HepG2 (cell line): Measurements from ENCODE around the gene RCBTB1. TPM values are rescaled to one million over a fixed set of nuclear protein-coding genes. Genes with fewer than 3 reads are reported as not detected.

ENCODE experiments used
- BHLHE40 ChIP-seq: IDR thresholded peaks from 2 replicates; pipeline ENCODE4 v1.6.1; 2011; ENCODE audit warnings: low read length, improper control_type of control experiment
- HMGXB4 ChIP-seq, 2 experiments: sonication (generic) in 1 of 2; formaldehyde crosslinking in 1 of 2; IDR thresholded peaks; 2 replicates each; pipeline versions ENCODE4 v1.4.0 to v1.6.1; 2018 to 2020; ENCODE audit warnings: missing genetic modification reagents in 2 of 2, borderline replicate concordance in 1 of 2, low read depth in 1 of 2, mild to moderate bottlenecking in 1 of 2, missing biosample characterization in 1 of 2
- MLXIP ChIP-seq: sonication (generic); formaldehyde crosslinking; IDR thresholded peaks from 2 replicates; pipeline ENCODE4 v1.9.0; 2021; ENCODE audit warnings: missing genetic modification reagents, borderline replicate concordance
- NONO ChIP-seq, 2 experiments: fragments of 450-650 bp in 1 of 2; sonication (generic) in 1 of 2; formaldehyde crosslinking in 1 of 2; IDR thresholded peaks in 1 of 2; conservative IDR thresholded peaks in 1 of 2; 2 replicates each; pipeline versions ENCODE4 v1.6.1 to v1.8.0; 2017 to 2022; ENCODE audit warnings: mild to moderate bottlenecking in 1 of 2, missing genetic modification reagents in 1 of 2, moderate library complexity in 1 of 2
- RELA ChIP-seq: sonication (generic); formaldehyde crosslinking; IDR thresholded peaks from 2 replicates; pipeline ENCODE4 v1.4.0; 2020; ENCODE audit warnings: missing genetic modification reagents
- RFXAP ChIP-seq: sonication (generic); formaldehyde crosslinking; IDR thresholded peaks from 2 replicates; pipeline ENCODE4 v1.4.0; 2020; ENCODE audit warnings: missing genetic modification reagents, borderline replicate concordance
- TBX2 ChIP-seq: sonication (generic); formaldehyde crosslinking; IDR thresholded peaks from 2 replicates; pipeline ENCODE4 v1.5.0; 2020; ENCODE audit warnings: missing genetic modification reagents, mild to moderate bottlenecking, borderline replicate concordance
- TCF12 ChIP-seq, 2 experiments: fragments of 450-650 bp in 1 of 2; sonication (generic) in 1 of 2; formaldehyde crosslinking in 1 of 2; IDR thresholded peaks; 2 replicates each; pipeline versions ENCODE4 v1.6.1 to v1.8.0; 2017 to 2022; ENCODE audit warnings: antibody characterized with exemption in 1 of 2, mild to moderate bottlenecking in 1 of 2, missing genetic modification reagents in 1 of 2, moderate library complexity in 1 of 2
- ZNF367 ChIP-seq: sonication (generic); formaldehyde crosslinking; IDR thresholded peaks from 2 replicates; pipeline ENCODE4 v1.4.0; 2020; ENCODE audit warnings: missing genetic modification reagents, borderline replicate concordance
- ZSCAN29 ChIP-seq: sonication (generic); formaldehyde crosslinking; conservative IDR thresholded peaks from 2 replicates; pipeline ENCODE4 v1.4.0; 2020; ENCODE audit warnings: mild to moderate bottlenecking, missing genetic modification reagents
- polyA plus RNA-seq, 8 experiments: library from polyadenylated mRNA; depleted of rRNA in 3 of 8; stranded (reverse) in 7 of 8; unstranded in 1 of 8; fragments of >200 nt; fragmentation: Illumina TruSeq in 4 of 8; extraction: Trizol in 4 of 8; gene quantifications; 2 replicates each; pipeline versions ENCODE4 v1.2.1 to v1.2.3, GENCODE V29; 2011 to 2016; ENCODE audit warnings: low read depth in 4 of 8, missing spikeins in 1 of 8, mixed read lengths in 1 of 8; ENCODE audit not compliant: insufficient read depth in 1 of 8
- total RNA-seq, 5 experiments: library from RNA; depleted of rRNA; stranded (reverse); fragments of >200 nt; fragmentation: Illumina TruSeq; extraction: Trizol; gene quantifications; 2 replicates each; pipeline ENCODE4 v1.2.3, GENCODE V29; 2016; ENCODE audit warnings: low read depth in 1 of 5
- TF ChIP-seq, protein P1 (sequence below): sonication (generic); formaldehyde crosslinking; IDR thresholded peaks from 2 replicates; pipeline ENCODE4 v1.8.1; 2023; ENCODE audit warnings: mild to moderate bottlenecking, missing genetic modification reagents
- TF ChIP-seq, protein P2 (sequence below): sonication (generic); formaldehyde crosslinking; IDR thresholded peaks from 2 replicates; pipeline ENCODE4 v1.4.0; 2020; ENCODE audit warnings: missing genetic modification reagents
- TF ChIP-seq, protein P3 (sequence below): sonication (generic); formaldehyde crosslinking; IDR thresholded peaks from 2 replicates; pipeline ENCODE4 v1.4.0; 2020; ENCODE audit warnings: missing genetic modification reagents

RCBTB1 gene
- total and polyA plus RNA-seq, 2 of the 13 experiments (the other 11 are each of a cell fraction or from before 2014, with no cell fraction given) = 13.4 to 21.6 TPM

DNA sequence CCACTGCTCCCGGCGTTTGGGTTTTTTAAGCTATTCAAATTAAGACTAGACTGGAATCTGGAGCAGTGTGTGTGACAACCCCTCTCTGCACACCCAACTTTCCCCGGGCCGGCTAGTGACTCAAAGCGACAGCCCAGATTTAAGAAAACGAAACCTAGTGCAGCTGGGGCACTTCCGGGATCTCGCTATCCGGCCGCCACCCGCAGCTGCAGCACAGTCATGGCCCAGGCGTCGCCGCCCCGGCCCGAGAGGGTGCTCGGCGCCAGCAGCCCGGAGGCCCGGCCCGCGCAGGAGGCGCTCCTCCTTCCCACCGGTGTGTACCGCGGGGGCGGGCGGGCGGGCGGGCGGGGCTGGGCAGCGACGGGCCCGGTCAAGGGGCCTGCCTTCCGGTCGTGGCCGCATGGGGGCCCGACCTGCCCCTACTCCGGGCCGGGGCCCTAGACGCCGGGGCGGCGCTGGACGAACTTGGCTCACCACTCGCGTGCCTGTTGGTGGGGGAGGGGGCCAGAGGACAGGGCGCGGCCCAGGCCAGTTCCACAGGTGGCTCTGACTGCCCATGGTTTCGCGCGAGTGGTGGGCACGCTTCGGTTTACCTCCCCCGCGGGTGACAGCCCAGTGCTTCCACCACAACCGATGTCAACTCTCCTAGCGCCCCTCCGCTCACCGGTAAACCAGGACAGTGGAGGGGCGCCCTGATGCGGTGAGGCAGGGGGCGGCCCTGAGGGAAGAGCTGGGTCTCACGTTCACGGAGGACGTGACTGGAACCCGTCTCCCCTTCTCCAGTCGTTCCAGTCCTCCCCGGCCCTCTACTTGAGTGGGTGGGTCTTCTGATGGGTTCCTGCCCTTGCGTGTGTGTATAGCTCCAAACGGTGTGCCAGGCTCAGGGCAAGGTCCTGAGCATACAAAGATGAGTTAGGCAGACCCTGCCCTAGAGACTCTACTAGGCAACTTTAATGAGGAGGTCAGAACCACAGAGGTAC, 89.3 kb downstream of the RCBTB1 start, which contains the start of gene PHF11 (continued):
- TF ChIP-seq TCF12 (IDR thresholded peaks at IDR 0.05) (no peak), TCF12 (CRISPR knock-in tag; IDR thresholded peaks at IDR 0.05) (peak; percentile 23; the same call in 1 of the 2 replicates), TBX2 (CRISPR knock-in tag) (peak; percentile 71), ZNF367 (CRISPR knock-in tag) (0 out of 2 replicates have a peak, but pooled peaks have one; percentile 30), NONO (IDR thresholded peaks at IDR 0.05) (no peak), NONO (CRISPR knock-in tag; conservative IDR thresholded peaks at IDR 0.05) (peak; percentile 72), HMGXB4 (CRISPR knock-in tag; IDR thresholded peaks at IDR 0.05; ENCODE audit: borderline replicate concordance in 1 of 2, low read depth in 1 of 2) (peak in 1 of 2 experiments; percentile 48; a peak in 2 of 4 replicates), RELA (CRISPR knock-in tag) (no peak; the same call in 1 of the 2 replicates), RFXAP (CRISPR knock-in tag) (peak; percentile 4; the same call in 1 of the 2 replicates), BHLHE40 (peak; percentile 83), MLXIP (CRISPR knock-in tag) (no peak), ZSCAN29 (CRISPR knock-in tag) (no peak)
- TF ChIP-seq, protein P1, sequence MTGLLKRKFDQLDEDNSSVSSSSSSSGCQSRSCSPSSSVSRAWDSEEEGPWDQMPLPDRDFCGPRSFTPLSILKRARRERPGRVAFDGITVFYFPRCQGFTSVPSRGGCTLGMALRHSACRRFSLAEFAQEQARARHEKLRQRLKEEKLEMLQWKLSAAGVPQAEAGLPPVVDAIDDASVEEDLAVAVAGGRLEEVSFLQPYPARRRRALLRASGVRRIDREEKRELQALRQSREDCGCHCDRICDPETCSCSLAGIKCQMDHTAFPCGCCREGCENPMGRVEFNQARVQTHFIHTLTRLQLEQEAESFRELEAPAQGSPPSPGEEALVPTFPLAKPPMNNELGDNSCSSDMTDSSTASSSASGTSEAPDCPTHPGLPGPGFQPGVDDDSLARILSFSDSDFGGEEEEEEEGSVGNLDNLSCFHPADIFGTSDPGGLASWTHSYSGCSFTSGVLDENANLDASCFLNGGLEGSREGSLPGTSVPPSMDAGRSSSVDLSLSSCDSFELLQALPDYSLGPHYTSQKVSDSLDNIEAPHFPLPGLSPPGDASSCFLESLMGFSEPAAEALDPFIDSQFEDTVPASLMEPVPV (CRISPR knock-in tag) = peak; percentile 54; the same call in 1 of the 2 replicates
- TF ChIP-seq, protein P2, sequence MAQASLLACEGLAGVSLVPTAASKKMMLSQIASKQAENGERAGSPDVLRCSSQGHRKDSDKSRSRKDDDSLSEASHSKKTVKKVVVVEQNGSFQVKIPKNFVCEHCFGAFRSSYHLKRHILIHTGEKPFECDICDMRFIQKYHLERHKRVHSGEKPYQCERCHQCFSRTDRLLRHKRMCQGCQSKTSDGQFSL = peak; percentile 62; the same call in 1 of the 2 replicates
- TF ChIP-seq, protein P3, sequence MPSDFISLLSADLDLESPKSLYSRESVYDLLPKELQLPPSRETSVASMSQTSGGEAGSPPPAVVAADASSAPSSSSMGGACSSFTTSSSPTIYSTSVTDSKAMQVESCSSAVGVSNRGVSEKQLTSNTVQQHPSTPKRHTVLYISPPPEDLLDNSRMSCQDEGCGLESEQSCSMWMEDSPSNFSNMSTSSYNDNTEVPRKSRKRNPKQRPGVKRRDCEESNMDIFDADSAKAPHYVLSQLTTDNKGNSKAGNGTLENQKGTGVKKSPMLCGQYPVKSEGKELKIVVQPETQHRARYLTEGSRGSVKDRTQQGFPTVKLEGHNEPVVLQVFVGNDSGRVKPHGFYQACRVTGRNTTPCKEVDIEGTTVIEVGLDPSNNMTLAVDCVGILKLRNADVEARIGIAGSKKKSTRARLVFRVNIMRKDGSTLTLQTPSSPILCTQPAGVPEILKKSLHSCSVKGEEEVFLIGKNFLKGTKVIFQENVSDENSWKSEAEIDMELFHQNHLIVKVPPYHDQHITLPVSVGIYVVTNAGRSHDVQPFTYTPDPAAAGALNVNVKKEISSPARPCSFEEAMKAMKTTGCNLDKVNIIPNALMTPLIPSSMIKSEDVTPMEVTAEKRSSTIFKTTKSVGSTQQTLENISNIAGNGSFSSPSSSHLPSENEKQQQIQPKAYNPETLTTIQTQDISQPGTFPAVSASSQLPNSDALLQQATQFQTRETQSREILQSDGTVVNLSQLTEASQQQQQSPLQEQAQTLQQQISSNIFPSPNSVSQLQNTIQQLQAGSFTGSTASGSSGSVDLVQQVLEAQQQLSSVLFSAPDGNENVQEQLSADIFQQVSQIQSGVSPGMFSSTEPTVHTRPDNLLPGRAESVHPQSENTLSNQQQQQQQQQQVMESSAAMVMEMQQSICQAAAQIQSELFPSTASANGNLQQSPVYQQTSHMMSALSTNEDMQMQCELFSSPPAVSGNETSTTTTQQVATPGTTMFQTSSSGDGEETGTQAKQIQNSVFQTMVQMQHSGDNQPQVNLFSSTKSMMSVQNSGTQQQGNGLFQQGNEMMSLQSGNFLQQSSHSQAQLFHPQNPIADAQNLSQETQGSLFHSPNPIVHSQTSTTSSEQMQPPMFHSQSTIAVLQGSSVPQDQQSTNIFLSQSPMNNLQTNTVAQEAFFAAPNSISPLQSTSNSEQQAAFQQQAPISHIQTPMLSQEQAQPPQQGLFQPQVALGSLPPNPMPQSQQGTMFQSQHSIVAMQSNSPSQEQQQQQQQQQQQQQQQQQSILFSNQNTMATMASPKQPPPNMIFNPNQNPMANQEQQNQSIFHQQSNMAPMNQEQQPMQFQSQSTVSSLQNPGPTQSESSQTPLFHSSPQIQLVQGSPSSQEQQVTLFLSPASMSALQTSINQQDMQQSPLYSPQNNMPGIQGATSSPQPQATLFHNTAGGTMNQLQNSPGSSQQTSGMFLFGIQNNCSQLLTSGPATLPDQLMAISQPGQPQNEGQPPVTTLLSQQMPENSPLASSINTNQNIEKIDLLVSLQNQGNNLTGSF (CRISPR knock-in tag) = peak; percentile 11; the same call in 1 of the 2 replicates
